ENCODE data around the gene CSNK1E. TPM values are rescaled to one million over a fixed set of nuclear protein-coding genes. Genes with fewer than 3 reads are reported as not detected.
A peak's percentile ranks its signal among the peaks of the same experiment; 100 is the strongest.

CSNK1E gene
- total RNA-seq, 6 donors from 2014 or later, result 94.1 to 345 (median 123) TPM

- WGBS, 2 donors, result 24 to 64% methylated on average over 5 to 31 of the region's 33 CpGs
- ATAC-seq (ENCODE audit: low FRiP score in 2 of 2) (peak; percentile 87 to 95), DNase-seq (peak; percentile 83 to 96)
- H3K36me3 ChIP-seq, result peaks cover 0 to 12% (median 0%) of the 10 kb centered on the region in 4 donors
- H3K9me3 ChIP-seq, result no peaks in the 10 kb centered on the region
- no peak overlapping the region for H3K4me3 ChIP-seq
- TF ChIP-seq CTCF (IDR thresholded peaks at IDR 0.05), result peak; percentile 98 to 99 (median 98)
- TF ChIP-seq POLR2A (IDR thresholded peaks at IDR 0.05), result no peak
- H3K4me1 ChIP-seq, result peaks cover 0 to 7% (median 3%) of the 10 kb centered on the region in 4 donors
- H3K27me3 ChIP-seq, result no peaks in the 10 kb centered on the region
- H3K27ac ChIP-seq, result peak overlapping the region in 2 of 4 donors; percentile 15 to 35
These were observed 36.0 kb upstream of the CSNK1E start for GRCh38 chr22:38353142-38353629.

- Histone ChIP-seq H3K27ac (no peak overlapping the region), H3K27me3 (no peaks in the 10 kb centered on the region), H3K9me3 (no peaks in the 10 kb centered on the region), H3K36me3 (peaks cover 0 to 12% (median 0%) of the 10 kb centered on the region in 4 donors), H3K4me3 (no peak overlapping the region), H3K4me1 (peaks cover 0 to 7% (median 3%) of the 10 kb centered on the region in 4 donors)
- no peak for DNase-seq
- TF ChIP-seq POLR2AphosphoS5 (IDR thresholded peaks at IDR 0.05) (no peak), POLR2A (IDR thresholded peaks at IDR 0.05) (no peak), EP300 (IDR thresholded peaks at IDR 0.05) (no peak), CTCF (IDR thresholded peaks at IDR 0.05) (no peak)
- WGBS, 2 donors, result 85 to 94% methylated on average over 4 of the region's 4 CpGs
- ATAC-seq (ENCODE audit: low FRiP score in 2 of 2), result no peak
These were observed 35.2 kb upstream of the CSNK1E start for GRCh38 chr22:38352436-38352835.

GRCh38 chr22:38350444-38351359, 33.5 kb upstream of the CSNK1E start:
- ATAC-seq (ENCODE audit: low FRiP score in 2 of 2), result no peak
- 87 to 91% methylated on average over 7 to 9 of the region's 9 CpGs for WGBS, 2 donors

GRCh38 chr22:38348751-38349496, 31.7 kb upstream of the CSNK1E start:
- DNase-seq (no peak), ATAC-seq (ENCODE audit: low FRiP score in 2 of 2) (no peak)
- WGBS, 2 donors, result 87 to 90% methylated on average over 13 to 14 of the region's 14 CpGs
- Histone ChIP-seq H3K4me1 (peaks cover 0 to 7% (median 3%) of the 10 kb centered on the region in 4 donors), H3K27me3 (no peaks in the 10 kb centered on the region), H3K36me3 (no peaks in the 10 kb centered on the region), H3K27ac (no peak overlapping the region), H3K9me3 (no peaks in the 10 kb centered on the region), H3K4me3 (no peak overlapping the region)
- TF ChIP-seq CTCF (IDR thresholded peaks at IDR 0.05) (no peak), EP300 (IDR thresholded peaks at IDR 0.05) (no peak), POLR2A (IDR thresholded peaks at IDR 0.05) (no peak), POLR2AphosphoS5 (IDR thresholded peaks at IDR 0.05) (no peak)

More at GRCh38 chr22:38350444-38351359, 33.5 kb upstream of the CSNK1E start:
- DNase-seq, result no peak
- Histone ChIP-seq H3K27me3 (no peaks in the 10 kb centered on the region), H3K27ac (no peak overlapping the region), H3K36me3 (peaks cover 0 to 12% (median 0%) of the 10 kb centered on the region in 4 donors), H3K9me3 (no peaks in the 10 kb centered on the region), H3K4me1 (peaks cover 0 to 7% (median 3%) of the 10 kb centered on the region in 4 donors), H3K4me3 (no peak overlapping the region)
- TF ChIP-seq POLR2AphosphoS5 (IDR thresholded peaks at IDR 0.05), result no peak
- no peak for TF ChIP-seq EP300 (IDR thresholded peaks at IDR 0.05)
- TF ChIP-seq CTCF (IDR thresholded peaks at IDR 0.05), result no peak
- TF ChIP-seq POLR2A (IDR thresholded peaks at IDR 0.05), result no peak

All from upper lobe of left lung (tissue), 6 donors.